Neural cell (in vitro differentiated cells): ENCODE data around the gene UPF1. TPM values are rescaled to one million over a fixed set of nuclear protein-coding genes. Genes with fewer than 3 reads are reported as not detected.

ENCODE experiments used
- H2AFZ ChIP-seq: fragments of 200-600, 300-800 bp; sonication (generic), shearing (Covaris generic); 2 replicates; pipeline ENCODE4 v1.6.0; 2014; ENCODE audit warnings: low read depth, mild to moderate bottlenecking, antibody characterized with exemption, low read length, moderate library complexity
- H3F3A ChIP-seq: fragments of 200-600 bp; shearing (Covaris generic); 2 replicates; pipeline ENCODE4 v1.6.1; 2016; ENCODE audit warnings: mild to moderate bottlenecking, moderate library complexity, mixed read lengths, antibody characterized with exemption, low read length; ENCODE audit not compliant: insufficient read depth, poor library complexity, severe bottlenecking
- H3K27ac ChIP-seq: fragments of 200-600, 300-800 bp; sonication (generic), shearing (Covaris generic); 2 replicates; pipeline ENCODE4 v1.5.1; 2014; ENCODE audit warnings: mild to moderate bottlenecking, low read length, moderate library complexity
- H3K27me3 ChIP-seq: fragments of 300-800, 200-600 bp; sonication (generic), shearing (Covaris generic); 2 replicates; pipeline ENCODE4 v1.6.0; 2014; ENCODE audit warnings: mild to moderate bottlenecking, low read depth, low read length, moderate library complexity; ENCODE audit not compliant: insufficient read depth
- H3K36me3 ChIP-seq: fragments of 300-800, 200-600 bp; sonication (generic), shearing (Covaris generic); 2 replicates; pipeline ENCODE4 v1.5.1; 2014; ENCODE audit warnings: mild to moderate bottlenecking, antibody characterized with exemption, low read length, moderate library complexity; ENCODE audit not compliant: insufficient read depth
- H3K4me2 ChIP-seq: fragments of 300-800, 200-600 bp; sonication (generic), shearing (Covaris generic); 2 replicates; pipeline ENCODE4 v1.6.0; 2014; ENCODE audit warnings: mild to moderate bottlenecking, low read length
- H3K4me3 ChIP-seq: fragments of 300-800, 200-600 bp; sonication (generic), shearing (Covaris generic); 2 replicates; pipeline ENCODE4 v1.5.1; 2014; ENCODE audit warnings: mild to moderate bottlenecking, low read length, moderate library complexity
- H3K79me2 ChIP-seq: fragments of 200-600 bp; shearing (Covaris generic); replicated peaks from 2 replicates; pipeline ENCODE4 v1.6.0; 2014; ENCODE audit warnings: mild to moderate bottlenecking, low read length, moderate library complexity; ENCODE audit not compliant: insufficient read depth
- H3K9ac ChIP-seq: fragments of 300-800, 200-600 bp; sonication (generic), shearing (Covaris generic); 2 replicates; pipeline ENCODE4 v1.6.1; 2016; ENCODE audit warnings: mild to moderate bottlenecking, low read length, mixed read lengths
- H3K9me2 ChIP-seq: fragments of 200-600 bp; shearing (Covaris generic); 2 replicates; pipeline ENCODE4 v1.6.1; 2016; ENCODE audit warnings: mild to moderate bottlenecking, low read length, mixed read lengths; ENCODE audit not compliant: insufficient read depth
- H3K9me3 ChIP-seq: fragments of 200-600, 300-800 bp; sonication (generic), shearing (Covaris generic); 2 replicates; pipeline ENCODE4 v1.6.1; 2016; ENCODE audit warnings: mild to moderate bottlenecking, mixed run types, low read length, moderate library complexity, mixed read lengths
- H4K20me1 ChIP-seq: fragments of 200-600 bp; shearing (Covaris generic); 2 replicates; pipeline ENCODE4 v1.6.1; 2016; ENCODE audit warnings: mild to moderate bottlenecking, mixed run types; ENCODE audit not compliant: insufficient read depth
- EP300 ChIP-seq: fragments of 450-650 bp; conservative IDR thresholded peaks from 2 replicates; pipeline ENCODE4 v1.6.1; 2014; ENCODE audit warnings: antibody characterized with exemption, mild to moderate bottlenecking, moderate library complexity; ENCODE audit not compliant: poor library complexity, severe bottlenecking
- EZH2 ChIP-seq: fragments of 200-600, 300-800 bp; shearing (Covaris generic), sonication (generic); IDR thresholded peaks from 2 replicates; pipeline ENCODE4 v1.6.1; 2014; ENCODE audit warnings: antibody characterized with exemption, low read length, borderline replicate concordance, mild to moderate bottlenecking; ENCODE audit not compliant: insufficient read depth, poor library complexity, severe bottlenecking
- POLR2AphosphoS5 ChIP-seq: IDR thresholded peaks from 2 replicates; pipeline ENCODE4 v1.6.1; 2012
- RAD21 ChIP-seq: fragments of 450-650 bp; conservative IDR thresholded peaks from 2 replicates; pipeline ENCODE4 v1.6.1; 2014; ENCODE audit warnings: antibody characterized with exemption, mild to moderate bottlenecking, moderate library complexity
- REST ChIP-seq: IDR thresholded peaks from 2 replicates; pipeline ENCODE4 v1.6.1; 2012; ENCODE audit warnings: borderline replicate concordance
- SMC3 ChIP-seq: fragments of 450-650 bp; conservative IDR thresholded peaks from 2 replicates; pipeline ENCODE4 v1.6.1; 2014; ENCODE audit warnings: antibody characterized with exemption, mild to moderate bottlenecking, moderate library complexity; ENCODE audit not compliant: poor library complexity
- TAF1 ChIP-seq: IDR thresholded peaks from 2 replicates; pipeline ENCODE4 v1.6.1; 2012; ENCODE audit warnings: low read depth
- polyA plus RNA-seq: library from polyadenylated mRNA; depleted of rRNA; stranded (reverse); fragments of >200 nt; gene quantifications from 2 replicates; pipeline ENCODE4 v1.2.3, GENCODE V29; 2014
- TF ChIP-seq, protein P1 (sequence below): fragments of 450-650 bp; IDR thresholded peaks from 2 replicates; pipeline ENCODE4 v1.5.1; 2014; ENCODE audit warnings: antibody characterized with exemption, mild to moderate bottlenecking, moderate library complexity; ENCODE audit not compliant: poor library complexity, severe bottlenecking

UPF1 gene
- polyA plus RNA-seq, 1 donor from 2014 or later: 39.3 TPM

GRCh38 chr19:18817574-18817973 lies 14.2 kb upstream of the UPF1 start:
- H3K9me3 ChIP-seq: no peaks in the 10 kb centered on the region
- H3K4me3 ChIP-seq: no peak overlapping the region
- no peaks in the 10 kb centered on the region for H4K20me1 ChIP-seq
- no peaks in the 10 kb centered on the region for H3F3A ChIP-seq
- no peak overlapping the region for H3K27ac ChIP-seq
- H3K36me3 ChIP-seq: no peaks in the 10 kb centered on the region
- H2AFZ ChIP-seq: no peak overlapping the region
- H3K9me2 ChIP-seq: no peaks in the 10 kb centered on the region
- no peaks in the 10 kb centered on the region for H3K27me3 ChIP-seq
- H3K79me2 ChIP-seq: no peaks in the 10 kb centered on the region
- TF ChIP-seq RAD21: no peak
- TF ChIP-seq SMC3: no peak
- no peak for TF ChIP-seq EP300
- TF ChIP-seq POLR2AphosphoS5: no peak
- TF ChIP-seq, protein P1, sequence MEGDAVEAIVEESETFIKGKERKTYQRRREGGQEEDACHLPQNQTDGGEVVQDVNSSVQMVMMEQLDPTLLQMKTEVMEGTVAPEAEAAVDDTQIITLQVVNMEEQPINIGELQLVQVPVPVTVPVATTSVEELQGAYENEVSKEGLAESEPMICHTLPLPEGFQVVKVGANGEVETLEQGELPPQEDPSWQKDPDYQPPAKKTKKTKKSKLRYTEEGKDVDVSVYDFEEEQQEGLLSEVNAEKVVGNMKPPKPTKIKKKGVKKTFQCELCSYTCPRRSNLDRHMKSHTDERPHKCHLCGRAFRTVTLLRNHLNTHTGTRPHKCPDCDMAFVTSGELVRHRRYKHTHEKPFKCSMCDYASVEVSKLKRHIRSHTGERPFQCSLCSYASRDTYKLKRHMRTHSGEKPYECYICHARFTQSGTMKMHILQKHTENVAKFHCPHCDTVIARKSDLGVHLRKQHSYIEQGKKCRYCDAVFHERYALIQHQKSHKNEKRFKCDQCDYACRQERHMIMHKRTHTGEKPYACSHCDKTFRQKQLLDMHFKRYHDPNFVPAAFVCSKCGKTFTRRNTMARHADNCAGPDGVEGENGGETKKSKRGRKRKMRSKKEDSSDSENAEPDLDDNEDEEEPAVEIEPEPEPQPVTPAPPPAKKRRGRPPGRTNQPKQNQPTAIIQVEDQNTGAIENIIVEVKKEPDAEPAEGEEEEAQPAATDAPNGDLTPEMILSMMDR: no peak
- no peak overlapping the region for H3K9ac ChIP-seq
- no peak overlapping the region for H3K4me2 ChIP-seq

GRCh38 chr19:18828786-18829185 lies 3.0 kb upstream of the UPF1 start:
- Histone ChIP-seq H3K9me3 (no peaks in the 10 kb centered on the region), H4K20me1 (peaks cover 12% of the 10 kb centered on the region), H3K36me3 (no peaks in the 10 kb centered on the region), H3K4me3 (no peak overlapping the region), H3K27ac (no peak overlapping the region), H3K27me3 (no peaks in the 10 kb centered on the region), H2AFZ (no peak overlapping the region), H3K9ac (no peak overlapping the region), H3K4me2 (no peak overlapping the region), H3F3A (no peaks in the 10 kb centered on the region), H3K9me2 (no peaks in the 10 kb centered on the region), H3K79me2 (peaks cover 13% of the 10 kb centered on the region)
- TF ChIP-seq TAF1 (no peak), REST (no peak), EZH2 (no peak), POLR2AphosphoS5 (no peak), SMC3 (no peak)
- TF ChIP-seq, protein P1: no peak
